A673 (cell line): ENCODE data around the gene ARHGAP26. TPM values are rescaled to one million over a fixed set of nuclear protein-coding genes. Genes with fewer than 3 reads are reported as not detected.

ENCODE experiments used
- BruUV-seq: library from RNA; stranded (reverse); fragments of 400-500 nt; replicated peaks from 2 replicates; lab custom pipeline; 2021; lab: Mats Ljungman, UMichigan
- CTCF ChIA-PET: fragments of 300-600 bp; sonication (Branson Sonifier 250); formaldehyde crosslinking; loops from one replicate; lab custom pipeline; 2022; ENCODE audit warnings: antibody characterized with exemption; lab: Charles Lee
- POLR2A ChIA-PET: fragments of 300-600 bp; sonication (Branson Sonifier 250); formaldehyde crosslinking; loops from one replicate; lab custom pipeline; 2022; ENCODE audit warnings: antibody characterized with exemption; ENCODE audit not compliant: low non-redundant PET; lab: Charles Lee
- DNase-seq: peaks from one replicate; pipeline ENCODE4 v3.0.0-alpha.2; 2015; ENCODE audit warnings: low spot score
- H3K27ac ChIP-seq: fragments of 200-600 bp; sonication (generic); 2 replicates; pipeline ENCODE4 v1.5.1; 2016; ENCODE audit warnings: mixed run types, low read depth, mild to moderate bottlenecking, mixed read lengths, antibody characterized with exemption, low read length; ENCODE audit not compliant: poor library complexity, severe bottlenecking
- H3K27me3 ChIP-seq: fragments of 200-600 bp; sonication (generic); replicated peaks from 2 replicates; pipeline ENCODE4 v1.6.1; 2017; ENCODE audit warnings: mixed run types, low read depth, mild to moderate bottlenecking, mixed read lengths, antibody characterized with exemption, low read length; ENCODE audit not compliant: insufficient read depth, poor library complexity
- H3K36me3 ChIP-seq: fragments of 200-600 bp; sonication (generic); 2 replicates; pipeline ENCODE4 v1.6.1; 2016; ENCODE audit warnings: mixed run types, mild to moderate bottlenecking, mixed read lengths, antibody characterized with exemption, low read length; ENCODE audit not compliant: insufficient read depth, poor library complexity, severe bottlenecking
- H3K4me1 ChIP-seq: fragments of 200-600 bp; sonication (generic); 2 replicates; pipeline ENCODE4 v1.6.1; 2017; ENCODE audit warnings: mixed run types, mild to moderate bottlenecking, mixed read lengths, antibody characterized with exemption, low read length; ENCODE audit not compliant: insufficient read depth, poor library complexity, severe bottlenecking
- H3K4me3 ChIP-seq: fragments of 200-600 bp; sonication (generic); 2 replicates; pipeline ENCODE4 v1.5.1; 2016; ENCODE audit warnings: low read depth, mixed run types, mild to moderate bottlenecking, mixed read lengths, low read length; ENCODE audit not compliant: poor library complexity, severe bottlenecking
- H3K9me3 ChIP-seq: fragments of 200-600 bp; sonication (generic); 2 replicates; pipeline ENCODE4 v1.6.1; 2016; ENCODE audit warnings: mixed run types, low read depth, mild to moderate bottlenecking, mixed read lengths, antibody characterized with exemption, low read length; ENCODE audit not compliant: poor library complexity, severe bottlenecking
- CTCF ChIP-seq: fragments of 300-800, 200-600 bp; sonication (generic); conservative IDR thresholded peaks from 2 replicates; pipeline ENCODE4 v1.5.1; 2017; ENCODE audit warnings: low read depth, mild to moderate bottlenecking, antibody characterized with exemption, low read length, moderate library complexity, mixed read lengths
- EZH2 ChIP-seq: fragments of 200-600 bp; sonication (generic); IDR thresholded peaks from 2 replicates; pipeline ENCODE4 v1.6.1; 2017; ENCODE audit warnings: borderline replicate concordance, low read depth, mild to moderate bottlenecking, mixed read lengths, antibody characterized with exemption, low read length; ENCODE audit not compliant: poor library complexity, severe bottlenecking
- intact Hi-C: fragments of 100-400 bp; cut with micrococcal nuclease; formaldehyde crosslinking; loops from one replicate; pipeline ENCODE4 v1.10.0; 2022; ENCODE audit not compliant: unreplicated experiment
- total RNA-seq: library from RNA; stranded (reverse); gene quantifications from 2 replicates; pipeline ENCODE4 v1.2.3, GENCODE V29; 2021

The ARHGAP26 gene
- total RNA-seq, 1 experiment from 2014 or later: 25.5 TPM

DNA sequence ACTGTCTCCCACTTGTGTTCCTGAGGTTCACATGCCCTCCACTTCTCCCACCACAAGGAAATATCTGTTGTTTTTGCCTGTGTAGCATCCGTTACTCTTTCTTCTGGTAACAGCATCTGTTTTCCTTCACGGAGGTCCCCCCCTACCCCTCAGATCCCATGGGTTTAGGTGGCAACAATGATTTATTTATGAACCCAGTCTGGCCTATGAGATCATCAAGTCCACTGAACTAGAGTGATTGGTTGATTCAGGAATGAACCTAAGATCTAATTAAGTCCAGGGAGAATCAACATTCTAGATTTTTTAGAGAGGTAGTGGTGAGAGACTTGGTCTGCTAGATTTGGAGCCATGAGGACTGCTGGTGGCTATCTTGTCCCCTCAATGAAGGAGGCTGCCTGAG, 466.5 kb downstream of the ARHGAP26 start:
- Histone ChIP-seq H3K27me3 (no peaks in the 10 kb centered on the region), H3K36me3 (no peaks in the 10 kb centered on the region), H3K4me1 (no peaks in the 10 kb centered on the region), H3K9me3 (no peaks in the 10 kb centered on the region), H3K27ac (no peak overlapping the region), H3K4me3 (no peak overlapping the region)
- intact Hi-C loops: no loop called here
- POLR2A ChIA-PET: no interaction called here
- DNase-seq: no peak
- no TSS peak for BruUV-seq
- TF ChIP-seq CTCF (no peak), EZH2 (no peak)
- CTCF ChIA-PET: no interaction called here

- Histone ChIP-seq H3K27ac (no peak overlapping the region), H3K9me3 (no peaks in the 10 kb centered on the region), H3K36me3 (no peaks in the 10 kb centered on the region), H3K4me1 (no peaks in the 10 kb centered on the region), H3K27me3 (no peaks in the 10 kb centered on the region), H3K4me3 (no peak overlapping the region)
- DNase-seq: no peak
- no TSS peak for BruUV-seq
- intact Hi-C loops: no loop called here
- no peak for TF ChIP-seq EZH2
- no peak for TF ChIP-seq CTCF
- ChIA-PET CTCF (no interaction called here), POLR2A (no interaction called here)
Observed at GRCh38 chr5:143237664-143238063, 467.5 kb downstream of the ARHGAP26 start.

DNA sequence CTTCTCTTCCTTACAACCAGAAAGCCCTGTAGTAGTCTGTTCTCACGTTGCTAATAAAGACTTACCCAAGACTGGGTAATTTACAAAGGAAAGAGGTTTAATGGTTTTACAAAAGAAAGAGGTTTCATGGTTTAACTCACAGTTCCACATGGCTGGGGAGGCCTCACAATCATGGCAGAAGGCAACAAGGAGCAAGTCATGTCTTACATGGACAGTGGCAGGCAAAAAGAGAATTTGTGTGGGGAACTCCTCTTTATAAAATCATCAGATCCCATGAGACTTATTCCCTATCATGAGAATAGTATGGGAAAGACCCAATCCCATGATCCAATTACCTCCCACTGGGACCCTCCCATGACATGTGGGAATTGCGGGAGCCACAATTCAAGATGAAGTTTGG, 468.4 kb downstream of the ARHGAP26 start:
- H3K4me3 ChIP-seq: no peak overlapping the region
- no peak for TF ChIP-seq CTCF
- TF ChIP-seq EZH2: no peak
- H3K9me3 ChIP-seq: no peaks in the 10 kb centered on the region
- DNase-seq: no peak
- intact Hi-C loops: no loop called here
- CTCF ChIA-PET: no interaction called here
- H3K27me3 ChIP-seq: no peaks in the 10 kb centered on the region
- no TSS peak for BruUV-seq
- no peak overlapping the region for H3K27ac ChIP-seq
- H3K36me3 ChIP-seq: no peaks in the 10 kb centered on the region
- POLR2A ChIA-PET: no interaction called here
- H3K4me1 ChIP-seq: no peaks in the 10 kb centered on the region
